K562 (cell line): ENCODE results near the gene PTPN12. TPM values are rescaled to one million over a fixed set of nuclear protein-coding genes. Genes with fewer than 3 reads are reported as not detected.

Experiments
- CEBPG ChIP-seq, 3 experiments: fragments of 200-800 bp in 1 of 3; sonication (Bioruptor generic) in 1 of 3; sonication (generic) in 1 of 3; formaldehyde crosslinking in 1 of 3; IDR thresholded peaks in 2 of 3; conservative IDR thresholded peaks in 1 of 3; 2 replicates each; pipeline versions ENCODE4 v1.6.1 to v1.8.0; 2016 to 2022; ENCODE audit warnings: missing compliant biosample characterization in 2 of 3, missing genetic modification characterization in 2 of 3, mild to moderate bottlenecking in 1 of 3, missing genetic modification reagents in 1 of 3
- CXXC5 ChIP-seq: fragments of 250-450 bp; sonication (Bioruptor Pico); IDR thresholded peaks from 2 replicates; pipeline ENCODE4 v1.8.0; 2022; ENCODE audit warnings: inconsistent platforms, mild to moderate bottlenecking, moderate library complexity
- FOXJ2 ChIP-seq: fragments of 200-800 bp; sonication (Bioruptor generic); IDR thresholded peaks from 2 replicates; pipeline ENCODE4 v1.6.1; 2016; ENCODE audit warnings: missing genetic modification characterization, missing compliant biosample characterization
- FOXJ3 ChIP-seq: sonication (generic); formaldehyde crosslinking; IDR thresholded peaks from 2 replicates; pipeline ENCODE4 v1.4.0; 2020; ENCODE audit warnings: mild to moderate bottlenecking, missing genetic modification reagents
- MECOM ChIP-seq: fragments of 250-450 bp; sonication (Bioruptor Pico); IDR thresholded peaks from 2 replicates; pipeline ENCODE4 v1.8.0; 2022; ENCODE audit warnings: inconsistent platforms
- MEF2D ChIP-seq: conservative IDR thresholded peaks from 2 replicates; pipeline ENCODE4 v1.6.1; 2016; ENCODE audit warnings: low read depth, missing genetic modification characterization, missing compliant biosample characterization
- PRMT5 ChIP-seq: sonication (generic); formaldehyde crosslinking; IDR thresholded peaks from 2 replicates; pipeline ENCODE4 v1.5.0; 2020; ENCODE audit warnings: missing genetic modification reagents
- RAD21 ChIP-seq, 2 experiments: fragments of 250-450 bp in 1 of 2; fragments of 450-650 bp in 1 of 2; sonication (Bioruptor Pico) in 1 of 2; formaldehyde crosslinking in 1 of 2; IDR thresholded peaks in 1 of 2; conservative IDR thresholded peaks in 1 of 2; 2 replicates each; pipeline versions ENCODE4 v1.4.0 to v1.8.0; 2020 to 2022; ENCODE audit warnings: mild to moderate bottlenecking in 2 of 2, moderate library complexity in 1 of 2
- RNF2 ChIP-seq: sonication (generic); IDR thresholded peaks from 2 replicates; pipeline ENCODE4 v1.6.1; 2016
- SMAD3 ChIP-seq: fragments of 450-650 bp; formaldehyde crosslinking; conservative IDR thresholded peaks from 2 replicates; pipeline ENCODE4 v1.4.0; 2020; ENCODE audit warnings: mild to moderate bottlenecking
- ZBTB17 ChIP-seq: fragments of 450-650 bp; formaldehyde crosslinking; IDR thresholded peaks from 2 replicates; pipeline ENCODE4 v1.4.0; 2020; ENCODE audit warnings: mild to moderate bottlenecking
- ZNF197 ChIP-seq: fragments of 200-800 bp; sonication (Bioruptor generic); IDR thresholded peaks from 2 replicates; pipeline ENCODE4 v1.6.1; 2016; ENCODE audit warnings: low read depth, missing genetic modification characterization, missing compliant biosample characterization
- ZNF584 ChIP-seq: fragments of 200-800 bp; sonication (Bioruptor generic); IDR thresholded peaks from 2 replicates; pipeline ENCODE4 v1.6.1; 2016; ENCODE audit warnings: low read depth, mild to moderate bottlenecking, missing genetic modification characterization, missing compliant biosample characterization
- ZNF589 ChIP-seq: fragments of 200-800 bp; sonication (Bioruptor generic); IDR thresholded peaks from 2 replicates; pipeline ENCODE4 v1.6.1; 2016; ENCODE audit warnings: low read depth, missing genetic modification characterization, missing compliant biosample characterization
- ZNF740 ChIP-seq, 3 experiments: fragments of 200-800 bp in 1 of 3; sonication (Bioruptor generic) in 1 of 3; sonication (generic) in 1 of 3; formaldehyde crosslinking in 1 of 3; IDR thresholded peaks; 2 replicates each; pipeline versions ENCODE4 v1.6.1 to v1.8.0; 2016 to 2022; ENCODE audit warnings: mild to moderate bottlenecking in 2 of 3, missing compliant biosample characterization in 2 of 3, missing genetic modification characterization in 2 of 3, missing genetic modification reagents in 1 of 3
- polyA plus RNA-seq, 8 experiments: library from polyadenylated mRNA; depleted of rRNA in 4 of 8; stranded (reverse) in 5 of 8; unstranded in 3 of 8; fragments of >200 nt; fragmentation: Nextera tagmentation in 2 of 8; fragmentation: Illumina TruSeq in 1 of 8; extraction: Ambion mirVana in 2 of 8; extraction: Trizol in 1 of 8; gene quantifications; 2 replicates each; pipeline versions ENCODE4 v1.2.1 to v1.2.3, GENCODE V29; 2011 to 2014; ENCODE audit warnings: inconsistent platforms in 1 of 8, missing spikeins in 1 of 8
- total RNA-seq, 7 experiments: library from RNA; depleted of rRNA in 6 of 7; stranded (reverse); fragments of >200 nt in 6 of 7; fragmentation: Illumina TruSeq in 2 of 7; extraction: Trizol in 2 of 7; gene quantifications; 2 replicates each; pipeline versions ENCODE4 v1.2.1 to v1.2.3, GENCODE V29; 2011 to 2021; ENCODE audit warnings: low replicate concordance in 1 of 7
- TF ChIP-seq, protein P1 (sequence below), 2 experiments: fragments of 450-650 bp; formaldehyde crosslinking in 1 of 2; IDR thresholded peaks; 2 replicates each; pipeline versions ENCODE4 v1.4.0 to v1.6.1; 2014 to 2020; ENCODE audit warnings: mild to moderate bottlenecking in 2 of 2, borderline replicate concordance in 1 of 2, low read depth in 1 of 2

The PTPN12 gene
- total and polyA plus RNA-seq, 9 of the 15 experiments (the other 6 are each of a cell fraction or from before 2014, with no cell fraction given) = 15.3 to 79.8 (median 26.6) TPM

DNA sequence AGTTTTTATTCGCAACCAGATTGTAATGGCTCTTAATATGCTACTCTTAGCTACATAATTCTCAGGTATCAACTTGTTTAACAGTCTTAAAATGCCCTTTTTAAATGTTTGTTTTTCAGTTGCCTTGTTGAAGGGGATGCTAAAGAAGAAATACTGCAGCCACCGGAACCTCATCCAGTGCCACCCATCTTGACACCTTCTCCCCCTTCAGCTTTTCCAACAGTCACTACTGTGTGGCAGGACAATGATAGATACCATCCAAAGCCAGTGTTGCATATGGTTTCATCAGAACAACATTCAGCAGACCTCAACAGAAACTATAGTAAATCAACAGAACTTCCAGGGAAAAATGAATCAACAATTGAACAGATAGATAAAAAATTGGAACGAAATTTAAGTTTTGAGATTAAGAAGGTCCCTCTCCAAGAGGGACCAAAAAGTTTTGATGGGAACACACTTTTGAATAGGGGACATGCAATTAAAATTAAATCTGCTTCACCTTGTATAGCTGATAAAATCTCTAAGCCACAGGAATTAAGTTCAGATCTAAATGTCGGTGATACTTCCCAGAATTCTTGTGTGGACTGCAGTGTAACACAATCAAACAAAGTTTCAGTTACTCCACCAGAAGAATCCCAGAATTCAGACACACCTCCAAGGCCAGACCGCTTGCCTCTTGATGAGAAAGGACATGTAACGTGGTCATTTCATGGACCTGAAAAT is 89.7 kb downstream of the PTPN12 start (continued):
- TF ChIP-seq, protein P1, sequence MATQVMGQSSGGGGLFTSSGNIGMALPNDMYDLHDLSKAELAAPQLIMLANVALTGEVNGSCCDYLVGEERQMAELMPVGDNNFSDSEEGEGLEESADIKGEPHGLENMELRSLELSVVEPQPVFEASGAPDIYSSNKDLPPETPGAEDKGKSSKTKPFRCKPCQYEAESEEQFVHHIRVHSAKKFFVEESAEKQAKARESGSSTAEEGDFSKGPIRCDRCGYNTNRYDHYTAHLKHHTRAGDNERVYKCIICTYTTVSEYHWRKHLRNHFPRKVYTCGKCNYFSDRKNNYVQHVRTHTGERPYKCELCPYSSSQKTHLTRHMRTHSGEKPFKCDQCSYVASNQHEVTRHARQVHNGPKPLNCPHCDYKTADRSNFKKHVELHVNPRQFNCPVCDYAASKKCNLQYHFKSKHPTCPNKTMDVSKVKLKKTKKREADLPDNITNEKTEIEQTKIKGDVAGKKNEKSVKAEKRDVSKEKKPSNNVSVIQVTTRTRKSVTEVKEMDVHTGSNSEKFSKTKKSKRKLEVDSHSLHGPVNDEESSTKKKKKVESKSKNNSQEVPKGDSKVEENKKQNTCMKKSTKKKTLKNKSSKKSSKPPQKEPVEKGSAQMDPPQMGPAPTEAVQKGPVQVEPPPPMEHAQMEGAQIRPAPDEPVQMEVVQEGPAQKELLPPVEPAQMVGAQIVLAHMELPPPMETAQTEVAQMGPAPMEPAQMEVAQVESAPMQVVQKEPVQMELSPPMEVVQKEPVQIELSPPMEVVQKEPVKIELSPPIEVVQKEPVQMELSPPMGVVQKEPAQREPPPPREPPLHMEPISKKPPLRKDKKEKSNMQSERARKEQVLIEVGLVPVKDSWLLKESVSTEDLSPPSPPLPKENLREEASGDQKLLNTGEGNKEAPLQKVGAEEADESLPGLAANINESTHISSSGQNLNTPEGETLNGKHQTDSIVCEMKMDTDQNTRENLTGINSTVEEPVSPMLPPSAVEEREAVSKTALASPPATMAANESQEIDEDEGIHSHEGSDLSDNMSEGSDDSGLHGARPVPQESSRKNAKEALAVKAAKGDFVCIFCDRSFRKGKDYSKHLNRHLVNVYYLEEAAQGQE (IDR thresholded peaks at IDR 0.05; ENCODE audit: borderline replicate concordance) = no peak
- TF ChIP-seq, protein P1 (CRISPR knock-in tag; IDR thresholded peaks at IDR 0.05; ENCODE audit: low read depth) = no peak
- TF ChIP-seq CXXC5 (CRISPR knock-in tag) (peak; percentile 56), SMAD3 (0 out of 2 replicates have a peak, but pooled peaks have one; percentile 43), ZNF589 (CRISPR knock-in tag) (peak; percentile 96), MEF2D (tag) (no peak; the same call in 1 of the 2 replicates), CEBPG (CRISPR knock-in tag; IDR thresholded peaks at IDR 0.05) (0 out of 2 replicates have a peak, but pooled peaks have one; percentile 23), CEBPG (tag; conservative IDR thresholded peaks at IDR 0.05 in 1 of 2, IDR thresholded peaks at IDR 0.05 in 1 of 2) (peak; percentile 64 to 94; a peak in 3 of 4 replicates), RNF2 (no peak), FOXJ2 (tag) (peak; percentile 61; the same call in 1 of the 2 replicates), ZBTB17 (CRISPR knock-in tag) (0 out of 2 replicates have a peak, but pooled peaks have one; percentile 39), MECOM (CRISPR knock-in tag) (0 out of 2 replicates have a peak, but pooled peaks have one; percentile 4), ZNF740 (CRISPR knock-in tag; IDR thresholded peaks at IDR 0.05) (no peak), ZNF740 (tag; IDR thresholded peaks at IDR 0.05) (peak in 1 of 2 experiments; percentile 57; a peak in 1 of 4 replicates), ZNF197 (CRISPR knock-in tag) (peak; percentile 80; the same call in 1 of the 2 replicates), ZNF584 (CRISPR knock-in tag) (peak; percentile 91), FOXJ3 (CRISPR knock-in tag) (no peak), PRMT5 (no peak), RAD21 (CRISPR knock-in tag; conservative IDR thresholded peaks at IDR 0.05 in 1 of 2, IDR thresholded peaks at IDR 0.05 in 1 of 2) (peak in 1 of 2 experiments; percentile 14; a peak in 1 of 4 replicates)
